Gastroesophageal sphincter (tissue), 3 donors: ENCODE data around the gene ZMIZ1.

Experiments used
- EP300 ChIP-seq: sonication (generic); formaldehyde crosslinking; IDR thresholded peaks from one replicate; pipeline ENCODE4 v1.6.1; 2017; ENCODE audit warnings: antibody characterized with exemption, mild to moderate bottlenecking
- POLR2AphosphoS5 ChIP-seq: sonication (generic); formaldehyde crosslinking; IDR thresholded peaks from one replicate; pipeline ENCODE4 v1.6.1; 2017; ENCODE audit warnings: antibody characterized with exemption
- TF ChIP-seq, protein P1 (sequence below), 4 experiments: fragments of 200-600 bp in 2 of 4; fragments of 450-650 bp in 2 of 4; sonication (generic) in 1 of 4; IDR thresholded peaks; one replicate each; pipeline ENCODE4 v1.5.1; 2017 to 2019; ENCODE audit warnings: antibody characterized with exemption in 4 of 4, mild to moderate bottlenecking in 2 of 4, moderate library complexity in 2 of 4

DNA sequence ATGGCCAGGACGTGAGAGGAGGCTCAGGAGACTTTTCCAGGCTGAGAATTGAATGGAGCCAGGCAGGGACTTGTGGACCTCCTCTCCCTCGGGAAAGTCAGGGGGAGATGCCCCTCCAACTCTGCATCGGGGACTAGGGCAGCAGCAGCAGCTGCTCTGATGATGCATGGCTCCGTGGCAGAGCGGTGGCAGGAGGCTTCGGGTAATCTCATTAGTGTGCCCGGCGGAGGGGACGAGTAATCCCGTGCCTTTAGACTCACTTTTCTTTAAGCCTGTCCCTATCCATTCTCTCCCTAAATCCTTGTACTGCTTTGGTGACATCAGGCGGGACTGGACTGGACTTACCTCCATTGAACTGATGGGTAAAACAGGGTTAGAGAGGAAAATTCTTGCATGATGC is 75.1 kb downstream of the ZMIZ1 start:
- TF ChIP-seq, protein P1, sequence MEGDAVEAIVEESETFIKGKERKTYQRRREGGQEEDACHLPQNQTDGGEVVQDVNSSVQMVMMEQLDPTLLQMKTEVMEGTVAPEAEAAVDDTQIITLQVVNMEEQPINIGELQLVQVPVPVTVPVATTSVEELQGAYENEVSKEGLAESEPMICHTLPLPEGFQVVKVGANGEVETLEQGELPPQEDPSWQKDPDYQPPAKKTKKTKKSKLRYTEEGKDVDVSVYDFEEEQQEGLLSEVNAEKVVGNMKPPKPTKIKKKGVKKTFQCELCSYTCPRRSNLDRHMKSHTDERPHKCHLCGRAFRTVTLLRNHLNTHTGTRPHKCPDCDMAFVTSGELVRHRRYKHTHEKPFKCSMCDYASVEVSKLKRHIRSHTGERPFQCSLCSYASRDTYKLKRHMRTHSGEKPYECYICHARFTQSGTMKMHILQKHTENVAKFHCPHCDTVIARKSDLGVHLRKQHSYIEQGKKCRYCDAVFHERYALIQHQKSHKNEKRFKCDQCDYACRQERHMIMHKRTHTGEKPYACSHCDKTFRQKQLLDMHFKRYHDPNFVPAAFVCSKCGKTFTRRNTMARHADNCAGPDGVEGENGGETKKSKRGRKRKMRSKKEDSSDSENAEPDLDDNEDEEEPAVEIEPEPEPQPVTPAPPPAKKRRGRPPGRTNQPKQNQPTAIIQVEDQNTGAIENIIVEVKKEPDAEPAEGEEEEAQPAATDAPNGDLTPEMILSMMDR (IDR thresholded peaks at IDR 0.05) = no peak
- TF ChIP-seq POLR2AphosphoS5 (no peak), EP300 (no peak)
